Activated T-cell treated with anti-CD3 and anti-CD28 coated beads, Interleukin-2, amount 50 U/mL, for 72 hours (primary cell): Measurements from ENCODE around the gene BIRC5. TPM values are rescaled to one million over a fixed set of nuclear protein-coding genes. Genes with fewer than 3 reads are reported as not detected.

ENCODE experiments used
- ATAC-seq, 2 donors: fragments of 150-1000 bp; cut with Tn5 transposase; replicated peaks in 1 of 2; 2 replicates each; pipeline ENCODE4 v1.10.0; 2021; ENCODE audit warnings: moderate library complexity in 2 of 2, mild to moderate bottlenecking in 1 of 2
- DNase-seq, 2 donors: peaks; one replicate each; pipeline ENCODE4 v3.0.0; 2021 to 2022; ENCODE audit warnings: mixed read lengths in 1 of 2
- H3K27ac Mint-ChIP-seq: one replicate; pipeline ENCODE4 v1.8.0; 2022; ENCODE audit warnings: mild to moderate bottlenecking, moderate library complexity, mixed read lengths
- H3K27me3 Mint-ChIP-seq: one replicate; pipeline ENCODE4 v1.8.0; 2022; ENCODE audit warnings: low read depth, mixed read lengths
- H3K36me3 Mint-ChIP-seq, 2 donors: one replicate each; pipeline ENCODE4 v1.8.0; 2022; ENCODE audit warnings: mixed read lengths in 2 of 2, mild to moderate bottlenecking in 1 of 2; ENCODE audit not compliant: insufficient read depth in 2 of 2
- H3K4me1 Mint-ChIP-seq: one replicate; pipeline ENCODE4 v1.8.0; 2022; ENCODE audit warnings: low read depth, mixed read lengths
- H3K4me3 Mint-ChIP-seq, 2 donors: one replicate each; pipeline ENCODE4 v1.8.0; 2022; ENCODE audit warnings: mild to moderate bottlenecking in 2 of 2, mixed read lengths in 2 of 2, moderate library complexity in 2 of 2
- H3K9me3 Mint-ChIP-seq, 2 donors: one replicate each; pipeline ENCODE4 v1.8.0; 2022; ENCODE audit warnings: mixed read lengths in 2 of 2
- total RNA-seq, 2 donors: library from RNA; stranded (reverse); gene quantifications; one replicate each; pipeline ENCODE4 v1.2.3, GENCODE V29; 2022

The BIRC5 gene
- total RNA-seq, 2 donors from 2014 or later, result 78.9 to 104 TPM

DNA sequence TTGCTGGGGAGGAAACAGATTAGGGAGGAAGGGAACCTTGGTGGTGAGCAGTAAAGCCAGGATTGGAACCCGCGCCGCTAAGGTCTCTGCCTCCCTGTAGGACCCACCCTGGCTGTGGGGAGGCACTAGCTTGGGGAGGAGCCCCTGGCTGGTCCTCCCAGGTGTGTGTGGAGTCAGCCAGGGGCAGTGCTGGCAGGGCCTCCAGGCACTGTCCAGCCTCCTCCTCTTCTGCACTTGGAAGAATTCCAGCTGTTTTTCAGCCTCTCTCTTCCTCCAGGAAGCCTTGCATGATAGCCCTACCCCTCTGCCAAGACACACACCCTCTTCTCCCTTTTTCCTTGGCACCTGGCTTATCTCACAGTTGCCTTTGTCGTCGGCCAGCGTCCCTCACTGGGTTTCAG lies 52.2 kb downstream of the BIRC5 start:
- H3K27ac Mint-ChIP-seq, result no peak overlapping the region
- peaks cover 37% of the 10 kb centered on the region for H3K4me1 Mint-ChIP-seq

GRCh38 chr17:78266771-78267170 lies 52.7 kb downstream of the BIRC5 start:
- H3K27ac Mint-ChIP-seq, result no peak overlapping the region
- no peak overlapping the region for H3K4me3 Mint-ChIP-seq
- DNase-seq (no peak), ATAC-seq (no peak)
- peaks cover 39% of the 10 kb centered on the region for H3K4me1 Mint-ChIP-seq
- H3K9me3 Mint-ChIP-seq, result no peaks in the 10 kb centered on the region
- H3K27me3 Mint-ChIP-seq, result no peaks in the 10 kb centered on the region
- no peaks in the 10 kb centered on the region for H3K36me3 Mint-ChIP-seq

More for the DNA sequence above, 52.2 kb downstream of the BIRC5 start:
- H3K36me3 Mint-ChIP-seq, result no peaks in the 10 kb centered on the region
- H3K27me3 Mint-ChIP-seq, result no peaks in the 10 kb centered on the region
- ATAC-seq (no peak), DNase-seq (no peak)
- no peak overlapping the region for H3K4me3 Mint-ChIP-seq
- no peaks in the 10 kb centered on the region for H3K9me3 Mint-ChIP-seq

GRCh38 chr17:78267253-78268073 lies 53.4 kb downstream of the BIRC5 start:
- ATAC-seq, result no peak
- no peaks in the 10 kb centered on the region for H3K36me3 Mint-ChIP-seq
- H3K4me1 Mint-ChIP-seq, result peaks cover 39% of the 10 kb centered on the region
- DNase-seq, result no peak
- no peaks in the 10 kb centered on the region for H3K9me3 Mint-ChIP-seq
- no peaks in the 10 kb centered on the region for H3K27me3 Mint-ChIP-seq
- no peak overlapping the region for H3K4me3 Mint-ChIP-seq
- no peak overlapping the region for H3K27ac Mint-ChIP-seq

DNA sequence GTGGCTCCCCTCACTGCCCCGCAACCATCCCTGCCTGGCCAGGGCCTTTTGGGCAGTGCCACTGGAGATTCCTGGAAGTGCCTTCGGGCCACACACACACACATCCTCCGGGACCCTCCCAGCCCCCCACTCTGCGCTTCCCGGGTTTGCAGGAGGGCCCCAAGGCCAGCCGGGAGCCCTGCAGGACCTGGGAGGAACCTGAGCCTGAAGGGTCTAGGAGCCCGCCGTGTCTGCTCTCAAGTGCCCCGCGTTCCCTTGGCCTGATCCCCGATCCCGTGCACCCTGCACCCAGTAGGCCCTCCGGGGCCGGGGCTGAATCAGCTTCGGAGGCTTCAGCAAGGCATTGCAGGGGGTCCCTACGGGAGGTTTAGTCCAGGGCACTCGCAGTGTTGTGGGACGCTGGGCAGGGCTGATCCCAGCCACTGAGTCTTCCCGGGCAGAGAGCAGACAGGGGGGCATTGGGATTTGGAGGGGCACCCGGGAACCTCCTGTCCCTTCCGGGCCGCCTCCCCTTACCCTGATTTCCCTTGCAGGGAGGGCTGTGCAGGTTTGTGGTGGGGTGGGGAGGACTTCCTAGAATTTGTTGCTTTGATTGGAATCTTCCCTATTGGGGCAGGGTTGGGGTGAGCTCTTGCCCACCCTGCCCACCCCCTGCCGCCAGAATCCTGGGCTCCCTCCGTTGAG lies 54.3 kb downstream of the BIRC5 start:
- DNase-seq (no peak), ATAC-seq (no peak)
- Mint-ChIP-seq H3K4me3 (no peak overlapping the region), H3K27ac (no peak overlapping the region), H3K36me3 (no peaks in the 10 kb centered on the region), H3K4me1 (peaks cover 38% of the 10 kb centered on the region), H3K9me3 (no peaks in the 10 kb centered on the region), H3K27me3 (no peaks in the 10 kb centered on the region)

- H3K4me1 Mint-ChIP-seq, result peaks cover 37% of the 10 kb centered on the region
- ATAC-seq, result no peak
- peaks cover 0 to 2% of the 10 kb centered on the region in 2 donors for H3K9me3 Mint-ChIP-seq
- DNase-seq, result no peak
- no peak overlapping the region for H3K27ac Mint-ChIP-seq
- no peak overlapping the region for H3K4me3 Mint-ChIP-seq
- H3K36me3 Mint-ChIP-seq, result no peaks in the 10 kb centered on the region
- no peaks in the 10 kb centered on the region for H3K27me3 Mint-ChIP-seq
Observed at GRCh38 chr17:78268951-78269905, 55.2 kb downstream of the BIRC5 start.

GRCh38 chr17:78269955-78270381 lies 55.9 kb downstream of the BIRC5 start:
- DNase-seq, result no peak
- no peak for ATAC-seq
- Mint-ChIP-seq H3K4me3 (no peak overlapping the region), H3K4me1 (peaks cover 32% of the 10 kb centered on the region), H3K36me3 (no peaks in the 10 kb centered on the region), H3K9me3 (peaks cover 0 to 2% of the 10 kb centered on the region in 2 donors), H3K27ac (no peak overlapping the region), H3K27me3 (no peaks in the 10 kb centered on the region)

DNA sequence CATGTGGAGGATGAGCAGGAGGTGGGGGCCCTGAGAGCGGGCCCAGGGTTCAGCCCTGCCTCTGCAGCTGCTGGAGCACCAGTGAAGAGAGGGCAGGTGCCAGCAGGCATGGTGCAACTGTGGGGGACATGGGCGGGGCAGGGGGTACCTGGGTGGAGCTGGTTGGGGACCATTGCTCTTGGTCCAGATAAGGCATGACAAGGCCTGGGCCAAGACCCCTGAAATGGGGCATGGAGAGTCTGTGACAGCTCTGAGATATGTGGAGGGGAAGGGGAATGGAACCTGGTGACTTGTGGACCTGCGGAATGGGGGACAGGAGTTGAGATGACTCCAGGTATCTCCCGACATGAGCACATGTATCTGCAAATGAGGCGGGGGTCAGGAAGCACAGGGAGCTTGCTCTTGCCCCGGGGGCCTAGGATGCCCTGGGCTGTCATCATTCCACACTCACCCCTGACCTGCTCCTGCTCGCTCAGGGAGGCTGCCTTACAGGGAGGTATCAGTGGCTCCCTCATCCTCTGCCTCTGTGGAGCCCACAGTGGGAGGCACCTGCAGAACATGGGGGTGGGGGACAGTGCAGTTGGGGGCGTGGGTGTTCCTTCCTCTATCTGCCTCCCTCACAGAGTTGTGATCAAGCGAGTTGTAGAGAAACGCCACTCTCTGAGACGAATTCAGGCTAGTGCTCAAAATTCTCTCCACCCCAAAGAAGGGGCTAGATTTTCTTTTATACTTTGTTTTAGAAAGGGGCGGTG lies 57.5 kb downstream of the BIRC5 start:
- ATAC-seq, result no peak
- Mint-ChIP-seq H3K27ac (no peak overlapping the region), H3K27me3 (no peaks in the 10 kb centered on the region)

DNA sequence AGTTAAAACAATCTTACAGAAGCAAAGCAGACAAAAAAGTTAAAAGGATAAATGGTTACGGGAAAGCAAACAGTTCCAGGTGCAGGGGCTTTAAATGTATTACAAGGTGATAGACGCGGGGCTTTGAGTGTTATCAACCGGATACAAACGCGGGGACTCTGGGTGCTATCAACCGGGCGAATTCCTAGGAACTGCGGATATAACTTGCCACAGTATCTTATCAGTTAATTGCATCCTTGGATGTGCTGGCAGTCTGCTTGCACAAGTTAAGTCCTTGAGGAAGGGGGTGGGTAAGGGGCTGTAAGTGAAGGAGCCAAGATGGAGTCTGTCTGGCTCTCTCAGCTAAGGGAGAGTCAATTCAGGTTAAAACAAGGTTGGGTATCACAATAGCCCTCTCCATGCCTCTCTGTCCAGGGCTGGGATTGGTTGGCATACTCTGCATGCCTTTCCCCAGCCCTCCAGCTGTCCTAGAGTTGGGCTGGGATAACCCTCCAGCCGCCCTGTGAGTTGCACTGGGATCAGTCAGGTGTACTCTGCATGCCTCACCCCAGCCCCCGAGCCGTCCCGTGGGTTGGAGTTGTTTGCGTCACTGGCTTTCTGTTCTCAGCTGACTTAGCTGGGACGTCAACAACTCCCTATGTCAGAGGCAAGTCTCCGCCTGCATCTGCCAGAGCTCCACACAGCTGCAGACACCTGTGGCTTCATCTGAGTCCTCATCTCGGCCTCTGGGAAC lies 58.3 kb downstream of the BIRC5 start:
- peak; percentile 89 to 94 for ATAC-seq
- DNase-seq, result peak; percentile 64 to 68

More for the DNA sequence above, 57.5 kb downstream of the BIRC5 start:
- Mint-ChIP-seq H3K36me3 (no peaks in the 10 kb centered on the region), H3K4me1 (peaks cover 45% of the 10 kb centered on the region), H3K9me3 (peaks cover 0 to 2% of the 10 kb centered on the region in 2 donors), H3K4me3 (peak overlapping the region; percentile 44 to 56)
- no peak for DNase-seq

DNA sequence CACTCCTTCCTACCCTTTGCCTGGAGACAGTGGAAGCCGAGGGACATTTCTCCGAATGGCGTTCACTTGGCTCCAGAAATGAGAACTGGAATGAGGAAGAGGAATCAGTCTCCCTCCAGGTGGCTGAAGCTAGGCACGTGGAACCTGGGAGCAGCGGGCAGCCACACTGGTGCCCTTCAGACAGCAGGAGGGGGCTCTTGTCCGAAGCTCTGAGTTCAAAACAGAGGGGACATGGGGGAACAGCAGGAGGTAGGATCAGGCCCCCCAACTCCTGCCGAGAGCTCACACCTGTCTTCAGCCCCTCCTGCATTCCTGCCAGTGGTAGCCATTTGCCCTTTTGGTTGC lies 58.8 kb downstream of the BIRC5 start:
- H3K9me3 Mint-ChIP-seq, result peaks cover 0 to 2% of the 10 kb centered on the region in 2 donors
- no peaks in the 10 kb centered on the region for H3K36me3 Mint-ChIP-seq
- peaks cover 48% of the 10 kb centered on the region for H3K4me1 Mint-ChIP-seq
- H3K27me3 Mint-ChIP-seq, result no peaks in the 10 kb centered on the region
- H3K27ac Mint-ChIP-seq, result no peak overlapping the region
- DNase-seq (no peak), ATAC-seq (no peak)
- peak overlapping the region; percentile 27 to 40 for H3K4me3 Mint-ChIP-seq

More for the DNA sequence above, 58.3 kb downstream of the BIRC5 start:
- H3K4me3 Mint-ChIP-seq, result peak overlapping the region; percentile 44 to 56
- H3K27ac Mint-ChIP-seq, result no peak overlapping the region
- no peaks in the 10 kb centered on the region for H3K27me3 Mint-ChIP-seq
- H3K36me3 Mint-ChIP-seq, result no peaks in the 10 kb centered on the region
- H3K4me1 Mint-ChIP-seq, result peaks cover 46% of the 10 kb centered on the region
- H3K9me3 Mint-ChIP-seq, result peaks cover 0 to 2% of the 10 kb centered on the region in 2 donors

GRCh38 chr17:78273813-78274212 lies 59.8 kb downstream of the BIRC5 start:
- Mint-ChIP-seq H3K4me1 (peaks cover 50% of the 10 kb centered on the region), H3K4me3 (no peak overlapping the region), H3K27ac (no peak overlapping the region), H3K27me3 (no peaks in the 10 kb centered on the region), H3K36me3 (no peaks in the 10 kb centered on the region), H3K9me3 (peaks cover 0 to 2% of the 10 kb centered on the region in 2 donors)
- ATAC-seq (no peak), DNase-seq (no peak)
